Endothelial cell of umbilical vein (primary cell): ENCODE data around the gene SLC9A9. TPM values are rescaled to one million over a fixed set of nuclear protein-coding genes. Genes with fewer than 3 reads are reported as not detected.

Source experiments
- BruUV-seq: library from RNA; stranded (reverse); fragments of 400-500 nt; replicated peaks from 2 replicates; lab custom pipeline; 2021; lab: Mats Ljungman, UMichigan
- CTCF ChIA-PET: fragments of 300-600, 350-600 bp; sonication (Branson Sonifier 250); formaldehyde crosslinking; loops from one replicate; lab custom pipeline; 2021; ENCODE audit warnings: antibody characterized with exemption, inconsistent platforms; lab: Charles Lee
- POLR2A ChIA-PET: fragments of 300-600, 350-600 bp; sonication (Branson Sonifier 250); formaldehyde crosslinking; loops from one replicate; lab custom pipeline; 2021; ENCODE audit warnings: antibody characterized with exemption, inconsistent platforms; lab: Charles Lee
- DNase-seq: peaks from one replicate; pipeline ENCODE4 v3.0.0-alpha.2; 2011; ENCODE audit warnings: low read depth, low spot score
- FAIRE-seq: peaks from 2 replicates; lab custom pipeline; 2011; peaks lifted over from hg19 to GRCh38; lab: Jason Lieb, UNC
- H2AFZ ChIP-seq: 2 replicates; pipeline ENCODE4 v1.6.0; 2012; ENCODE audit warnings: low read depth, low read length, control low read depth, inconsistent platforms
- H3K27ac ChIP-seq: 2 replicates; pipeline ENCODE4 v1.5.1; 2011; ENCODE audit warnings: low read depth, mild to moderate bottlenecking, control low read depth, low read length, moderate library complexity; ENCODE audit not compliant: insufficient read depth
- H3K27me3 ChIP-seq, 2 experiments: 2 replicates each; pipeline versions ENCODE4 v1.6.0 to v1.6.1; 2011; ENCODE audit warnings: low read length in 2 of 2, mixed read lengths in 1 of 2; ENCODE audit not compliant: control insufficient read depth in 2 of 2, insufficient read depth in 2 of 2
- H3K36me3 ChIP-seq, 2 experiments: 2 replicates in 1 of 2; 3 replicates in 1 of 2; pipeline ENCODE4 v1.5.1; 2011; ENCODE audit warnings: low read length in 2 of 2, mild to moderate bottlenecking in 1 of 2, moderate library complexity in 1 of 2; ENCODE audit not compliant: control insufficient read depth in 2 of 2, insufficient read depth in 2 of 2; ENCODE audit errors: extremely low read depth in 1 of 2
- H3K4me1 ChIP-seq: 3 replicates; pipeline ENCODE4 v1.5.1; 2011; ENCODE audit warnings: mild to moderate bottlenecking, low read length; ENCODE audit not compliant: control insufficient read depth, insufficient read depth; ENCODE audit errors: extremely low read depth
- H3K4me2 ChIP-seq: 2 replicates; pipeline ENCODE4 v1.6.1; 2011; ENCODE audit warnings: low read length, control low read depth, mixed read lengths; ENCODE audit not compliant: insufficient read depth
- H3K4me3 ChIP-seq, 3 experiments: fragments of 200-600 bp in 1 of 3; sonication (generic), shearing (Covaris generic) in 1 of 3; replicated peaks in 1 of 3; 2 replicates each; pipeline ENCODE4 v1.5.1; 2011 to 2016; ENCODE audit warnings: control low read depth in 3 of 3, low read length in 3 of 3, mild to moderate bottlenecking in 2 of 3, inconsistent platforms in 1 of 3, low read depth in 1 of 3, moderate library complexity in 1 of 3; ENCODE audit not compliant: insufficient read depth in 1 of 3
- H3K79me2 ChIP-seq: 2 replicates; pipeline ENCODE4 v1.6.0; 2012; ENCODE audit warnings: low read length, inconsistent platforms; ENCODE audit not compliant: control insufficient read depth, insufficient read depth
- H3K9ac ChIP-seq: replicated peaks from 2 replicates; pipeline ENCODE3; 2011; ENCODE audit warnings: low read length, control low read depth; ENCODE audit not compliant: insufficient read depth; ENCODE audit errors: extremely low read depth
- H3K9me1 ChIP-seq: replicated peaks from 3 replicates; pipeline ENCODE4 v1.6.0; 2011; ENCODE audit warnings: mild to moderate bottlenecking, low read length; ENCODE audit not compliant: control insufficient read depth, insufficient read depth; ENCODE audit errors: extremely low read depth
- H3K9me3 ChIP-seq: replicated peaks from 2 replicates; pipeline ENCODE4 v1.5.1; 2012; ENCODE audit warnings: low read length, inconsistent platforms; ENCODE audit not compliant: control insufficient read depth, insufficient read depth
- H4K20me1 ChIP-seq: replicated peaks from 2 replicates; pipeline ENCODE3; 2011; ENCODE audit warnings: mild to moderate bottlenecking, low read length; ENCODE audit not compliant: control insufficient read depth, insufficient read depth; ENCODE audit errors: extremely low read depth
- EZH2 ChIP-seq: IDR thresholded peaks from 2 replicates; pipeline ENCODE4 v1.6.1; 2012; ENCODE audit warnings: borderline replicate concordance, low read depth, mild to moderate bottlenecking, moderate library complexity, low read length, inconsistent platforms; ENCODE audit not compliant: severe bottlenecking
- FOS ChIP-seq: IDR thresholded peaks from 2 replicates; pipeline ENCODE4 v1.6.1; 2011; ENCODE audit warnings: mild to moderate bottlenecking, low read length, moderate library complexity, borderline replicate concordance; ENCODE audit not compliant: insufficient read depth
- GATA2 ChIP-seq: IDR thresholded peaks from 2 replicates; pipeline ENCODE4 v1.7.0; 2011; ENCODE audit warnings: low read depth, mild to moderate bottlenecking, moderate library complexity, mixed read lengths, low read length; ENCODE audit not compliant: insufficient read length, insufficient read depth
- JUN ChIP-seq: IDR thresholded peaks from 2 replicates; pipeline ENCODE4 v1.6.1; 2011; ENCODE audit warnings: borderline replicate concordance, low read depth; ENCODE audit not compliant: insufficient read length, insufficient read depth
- MYC ChIP-seq: IDR thresholded peaks from one replicate; pipeline ENCODE4 v1.6.1; 2011; ENCODE audit warnings: mild to moderate bottlenecking, low read depth, low read length
- POLR2A ChIP-seq: IDR thresholded peaks from 2 replicates; pipeline ENCODE4 v1.6.1; 2012; ENCODE audit warnings: low read depth, mild to moderate bottlenecking, control low read depth, low read length
- POLR2AphosphoS5 ChIP-seq: IDR thresholded peaks from 2 replicates; pipeline ENCODE4 v1.6.1; 2012; ENCODE audit warnings: low read depth, mild to moderate bottlenecking, control low read depth, low read length, moderate library complexity; ENCODE audit not compliant: insufficient read depth
- dilution Hi-C: fragments of 300-500 bp; cut with MboI; formaldehyde crosslinking; loops from one replicate; pipeline ENCODE4 v1.15.0; 2019; ENCODE audit warnings: low sequenced_read_pairs; ENCODE audit not compliant: extremely low pct_ligation_motif_present
- intact Hi-C: fragments of 100-400 bp; cut with micrococcal nuclease; formaldehyde crosslinking; loops from one replicate; pipeline ENCODE4 v1.10.0; 2022
- polyA plus RNA-seq, 4 experiments: library from polyadenylated mRNA; depleted of rRNA in 3 of 4; stranded (reverse) in 3 of 4; unstranded in 1 of 4; fragments of >200 nt; gene quantifications; 2 replicates each; pipeline versions ENCODE4 v1.2.1 to v1.2.3, GENCODE V29; 2011 to 2012; ENCODE audit warnings: missing spikeins in 1 of 4
- total RNA-seq: library from RNA; stranded (reverse); gene quantifications from 2 replicates; pipeline ENCODE4 v1.2.3, GENCODE V29; 2021
- TF ChIP-seq, protein P1 (sequence below), 2 donors: IDR thresholded peaks; 1 replicate in 1 of 2; 2 replicates in 1 of 2; pipeline ENCODE4 v1.5.1; 2011; ENCODE audit warnings: low read length in 2 of 2, mild to moderate bottlenecking in 2 of 2, moderate library complexity in 2 of 2, control low read depth in 1 of 2, inconsistent platforms in 1 of 2, low read depth in 1 of 2; ENCODE audit not compliant: insufficient read depth in 1 of 2; ENCODE audit errors: extremely low read depth in 1 of 2
- TF ChIP-seq, protein P2 (sequence below): IDR thresholded peaks from 2 replicates; pipeline ENCODE4 v1.6.1; 2011; ENCODE audit not compliant: insufficient read depth, insufficient read length

Gene SLC9A9
- total and polyA plus RNA-seq, 2 donors (not counting 3 experiments of a cell fraction or from before 2014, with no cell fraction given) = 1.5 to 1.8 TPM

- Histone ChIP-seq H3K4me1 (peaks cover 9% of the 10 kb centered on the region), H3K79me2 (no peaks in the 10 kb centered on the region), H2AFZ (no peak overlapping the region), H3K9me1 (no peaks in the 10 kb centered on the region), H3K4me3 (no peak overlapping the region), H3K27ac (no peak overlapping the region), H3K4me2 (no peak overlapping the region), H3K9me3 (no peaks in the 10 kb centered on the region), H3K9ac (no peak overlapping the region), H4K20me1 (no peaks in the 10 kb centered on the region), H3K27me3 (no peaks in the 10 kb centered on the region), H3K36me3 (no peaks in the 10 kb centered on the region)
- intact Hi-C loops = no loop called here
- no TSS peak for BruUV-seq
- ChIA-PET CTCF (no interaction called here), POLR2A (no interaction called here)
- TF ChIP-seq POLR2AphosphoS5 = no peak
- no peak for TF ChIP-seq EZH2
- no peak for TF ChIP-seq MYC
- no peak for TF ChIP-seq FOS
- TF ChIP-seq, protein P1, sequence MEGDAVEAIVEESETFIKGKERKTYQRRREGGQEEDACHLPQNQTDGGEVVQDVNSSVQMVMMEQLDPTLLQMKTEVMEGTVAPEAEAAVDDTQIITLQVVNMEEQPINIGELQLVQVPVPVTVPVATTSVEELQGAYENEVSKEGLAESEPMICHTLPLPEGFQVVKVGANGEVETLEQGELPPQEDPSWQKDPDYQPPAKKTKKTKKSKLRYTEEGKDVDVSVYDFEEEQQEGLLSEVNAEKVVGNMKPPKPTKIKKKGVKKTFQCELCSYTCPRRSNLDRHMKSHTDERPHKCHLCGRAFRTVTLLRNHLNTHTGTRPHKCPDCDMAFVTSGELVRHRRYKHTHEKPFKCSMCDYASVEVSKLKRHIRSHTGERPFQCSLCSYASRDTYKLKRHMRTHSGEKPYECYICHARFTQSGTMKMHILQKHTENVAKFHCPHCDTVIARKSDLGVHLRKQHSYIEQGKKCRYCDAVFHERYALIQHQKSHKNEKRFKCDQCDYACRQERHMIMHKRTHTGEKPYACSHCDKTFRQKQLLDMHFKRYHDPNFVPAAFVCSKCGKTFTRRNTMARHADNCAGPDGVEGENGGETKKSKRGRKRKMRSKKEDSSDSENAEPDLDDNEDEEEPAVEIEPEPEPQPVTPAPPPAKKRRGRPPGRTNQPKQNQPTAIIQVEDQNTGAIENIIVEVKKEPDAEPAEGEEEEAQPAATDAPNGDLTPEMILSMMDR (IDR thresholded peaks at IDR 0.05; ENCODE audit: extremely low read depth in 1 of 2, insufficient read depth in 1 of 2, low read depth in 1 of 2, low read length in 2 of 2) = no peak
- TF ChIP-seq POLR2A = no peak
- TF ChIP-seq, protein P2, sequence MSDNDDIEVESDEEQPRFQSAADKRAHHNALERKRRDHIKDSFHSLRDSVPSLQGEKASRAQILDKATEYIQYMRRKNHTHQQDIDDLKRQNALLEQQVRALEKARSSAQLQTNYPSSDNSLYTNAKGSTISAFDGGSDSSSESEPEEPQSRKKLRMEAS = no peak
- no peak for TF ChIP-seq JUN
- TF ChIP-seq GATA2 = no peak
- dilution Hi-C loops = no loop called here
- DNase-seq (no peak), FAIRE-seq (no peak)
These were observed 493.9 kb downstream of the SLC9A9 start for GRCh38 chr3:143354342-143354741.
